Stimulated activated CD8-positive, alpha-beta memory T cell treated with anti-CD3 and anti-CD28 coated beads, Interleukin-2, amount 100 ng/mL, for 1 hour (primary cell): ENCODE results near the gene DCAF17.
"Not testable (repeated sequence)": the region's sequence is repeated elsewhere in the genome, so short reads cannot be mapped to it uniquely, and the experiment has no call there.

ENCODE experiments used
- DNase-seq, 2 donors: peaks; one replicate each; pipeline ENCODE4 v3.0.0-alpha.2; 2020; ENCODE audit warnings: low read depth in 2 of 2

Gene DCAF17

DNA sequence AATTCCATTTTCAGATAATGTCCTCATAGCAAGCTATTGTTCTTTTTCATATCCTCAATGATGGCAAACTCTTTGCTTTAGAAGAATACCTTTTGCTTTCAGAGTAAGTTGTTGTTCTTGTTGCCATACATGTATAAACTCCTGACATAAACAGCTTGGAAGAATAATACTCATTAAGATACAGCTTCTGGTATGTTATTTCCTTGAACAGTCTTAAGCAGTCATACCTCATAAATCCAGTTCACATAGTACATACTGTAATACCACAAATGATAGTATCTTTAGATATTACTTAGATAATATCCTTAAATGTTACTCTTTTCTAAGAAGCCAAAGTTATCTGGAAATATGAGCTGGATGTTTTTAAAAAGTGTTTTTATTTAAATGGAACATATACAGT, 23.4 kb upstream of the DCAF17 start:
- DNase-seq: no peak

DNA sequence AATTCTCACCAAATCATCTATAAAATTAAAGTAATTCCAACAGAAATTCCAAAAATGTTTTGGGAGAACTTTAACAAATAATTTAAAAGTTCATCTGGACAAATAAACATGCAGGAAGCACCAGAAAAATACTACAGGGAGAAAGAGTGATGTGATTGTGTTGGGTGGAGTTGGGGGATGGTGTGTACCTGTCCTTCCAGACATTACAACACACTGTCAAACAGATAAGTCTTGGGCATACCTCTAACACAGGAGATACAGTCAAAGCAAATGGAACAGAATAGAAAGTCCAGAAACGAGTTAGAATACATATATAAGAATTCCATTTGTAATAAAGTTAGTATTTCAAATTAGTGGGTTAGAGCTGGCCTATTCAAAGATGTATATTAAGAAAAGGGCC, 22.8 kb upstream of the DCAF17 start:
- DNase-seq: no peak

DNA sequence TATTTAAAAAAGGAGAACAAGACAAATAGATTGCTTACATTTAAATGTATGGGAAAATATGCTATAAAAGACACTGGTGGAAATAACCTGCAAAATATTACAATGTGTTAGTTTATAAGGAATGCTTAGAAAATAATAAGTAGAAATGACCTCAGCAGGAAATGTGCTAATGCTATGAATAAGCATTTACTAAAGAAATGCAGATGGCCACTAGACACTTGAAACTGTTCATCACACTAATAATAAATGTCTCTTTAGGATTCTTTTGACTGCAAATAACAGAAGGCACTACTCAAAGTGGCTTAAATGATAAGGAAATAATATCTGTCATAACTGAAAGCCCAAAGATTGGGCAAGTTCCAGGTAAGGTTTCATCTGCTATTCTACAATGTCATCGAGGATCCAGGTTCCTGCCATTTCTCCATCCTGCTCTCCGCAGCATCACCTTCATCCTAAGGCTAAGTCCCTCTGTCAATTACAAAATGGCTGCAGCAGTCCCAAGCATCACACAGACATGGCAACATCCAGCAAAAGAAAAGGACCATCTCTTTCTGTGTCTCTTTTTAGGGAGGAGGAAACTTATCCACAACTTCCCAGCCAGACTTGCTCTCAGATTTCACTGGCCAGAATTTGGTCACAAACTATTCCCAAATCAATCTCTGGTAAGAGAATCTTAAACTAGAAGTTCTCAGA, 22.1 kb upstream of the DCAF17 start:
- DNase-seq: no peak

DNA sequence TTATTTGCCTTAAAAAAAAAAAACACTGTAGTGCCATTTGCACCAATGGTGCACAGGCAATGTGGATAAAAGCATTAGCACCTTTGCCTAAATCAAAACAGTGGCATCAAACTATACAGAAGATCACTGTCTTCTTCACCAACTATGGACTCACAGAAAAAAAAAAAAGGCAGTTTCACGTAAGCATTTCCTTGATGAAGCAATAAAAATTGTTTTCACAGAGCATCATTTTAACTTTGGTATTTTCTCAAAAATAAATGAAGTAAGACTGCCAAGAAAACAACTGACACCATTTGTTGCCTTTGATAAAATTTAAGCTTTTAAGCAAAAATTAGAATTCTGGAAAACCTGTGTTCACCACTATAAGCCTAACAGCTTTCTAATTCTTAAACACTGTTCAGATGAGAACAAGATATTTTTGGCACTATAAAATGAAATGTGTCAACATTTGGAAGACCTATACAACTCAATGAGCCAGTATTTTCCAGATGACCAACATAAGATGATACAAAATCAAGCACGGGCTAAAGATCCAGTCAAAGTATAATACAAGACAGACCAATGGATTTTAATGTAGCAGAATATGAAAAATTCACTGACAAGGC, 21.4 kb upstream of the DCAF17 start:
- DNase-seq: no peak

DNA sequence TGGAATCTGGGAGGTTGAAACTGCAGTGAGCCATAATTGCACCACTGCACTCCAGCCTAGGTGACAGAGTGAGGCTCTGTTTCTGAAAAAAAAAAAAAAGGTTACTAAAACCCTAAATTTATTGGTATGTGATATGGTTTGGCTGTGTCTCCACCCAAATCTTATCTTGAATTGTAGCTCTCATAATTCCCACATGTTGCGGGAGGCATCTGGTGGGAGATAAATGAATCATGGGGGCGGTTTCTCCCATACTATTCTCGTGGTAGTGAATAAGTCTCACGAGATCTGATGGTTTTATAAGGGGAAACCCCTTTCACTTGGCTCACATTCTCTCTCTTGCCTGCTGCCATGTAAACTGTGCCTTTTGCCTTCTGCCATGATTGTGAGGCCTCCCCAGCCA, 19.4 kb upstream of the DCAF17 start:
- DNase-seq: not testable (repeated sequence)

DNA sequence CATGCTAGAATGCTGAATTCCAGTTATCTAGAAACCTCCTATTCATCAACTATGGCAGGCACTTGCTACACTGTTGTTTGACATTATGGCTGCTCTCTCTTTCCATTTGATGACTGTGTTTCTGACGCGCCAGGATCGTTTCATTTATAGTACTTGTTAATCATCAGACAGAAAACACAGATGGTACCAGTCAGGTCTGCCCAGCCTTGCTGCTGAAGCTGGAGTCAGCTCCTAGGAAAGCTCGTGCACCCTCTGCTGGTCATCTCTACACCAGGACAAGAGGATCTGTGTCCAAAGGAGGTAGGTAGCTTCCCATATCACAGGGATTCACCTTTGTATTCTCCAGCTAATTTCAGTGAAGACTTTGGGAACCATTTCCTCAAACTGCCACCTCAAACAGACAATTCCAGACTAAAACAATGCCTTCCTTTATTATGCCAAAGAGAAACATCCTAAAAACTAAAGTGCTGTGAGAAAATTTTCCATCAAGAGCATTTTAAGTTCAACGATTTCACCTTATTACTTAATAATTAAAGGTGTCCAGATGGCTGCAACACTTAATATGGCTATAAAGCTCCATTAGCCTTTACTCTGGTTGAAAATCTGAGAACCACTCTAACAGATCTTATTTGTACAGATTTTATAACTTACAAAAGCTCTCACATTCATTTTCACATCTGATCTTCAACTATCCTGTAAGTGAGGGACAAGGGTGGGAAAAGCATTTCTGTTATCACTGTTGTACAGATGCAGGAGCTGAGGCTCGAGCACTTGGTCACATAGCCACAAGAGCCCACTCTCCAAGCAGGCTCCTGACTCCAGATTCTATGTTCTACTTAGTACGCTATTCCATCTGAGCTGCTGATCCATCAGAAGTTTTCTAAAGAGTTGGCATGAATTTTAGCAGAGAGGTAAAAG, 17.8 kb upstream of the DCAF17 start:
- DNase-seq: peak; percentile 45 to 65

DNA sequence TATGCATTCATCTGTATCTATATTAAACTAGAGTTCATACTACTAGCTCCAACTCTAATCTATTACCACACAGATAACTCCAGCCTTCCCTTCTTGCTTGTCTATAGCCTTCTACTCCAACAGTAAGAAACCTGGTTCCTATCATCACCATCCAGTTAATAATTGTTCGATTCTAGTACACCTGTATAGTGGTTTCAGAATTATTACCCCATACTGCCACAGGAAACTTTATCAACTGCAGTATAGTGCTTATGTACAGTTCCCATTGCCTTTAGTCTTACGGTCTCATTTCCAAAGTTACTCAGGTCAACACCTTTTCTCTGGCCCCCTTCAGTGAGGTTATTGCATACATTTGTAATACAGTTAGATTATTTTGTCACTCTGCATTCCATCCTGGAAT, 14.7 kb upstream of the DCAF17 start:
- no peak for DNase-seq

DNA sequence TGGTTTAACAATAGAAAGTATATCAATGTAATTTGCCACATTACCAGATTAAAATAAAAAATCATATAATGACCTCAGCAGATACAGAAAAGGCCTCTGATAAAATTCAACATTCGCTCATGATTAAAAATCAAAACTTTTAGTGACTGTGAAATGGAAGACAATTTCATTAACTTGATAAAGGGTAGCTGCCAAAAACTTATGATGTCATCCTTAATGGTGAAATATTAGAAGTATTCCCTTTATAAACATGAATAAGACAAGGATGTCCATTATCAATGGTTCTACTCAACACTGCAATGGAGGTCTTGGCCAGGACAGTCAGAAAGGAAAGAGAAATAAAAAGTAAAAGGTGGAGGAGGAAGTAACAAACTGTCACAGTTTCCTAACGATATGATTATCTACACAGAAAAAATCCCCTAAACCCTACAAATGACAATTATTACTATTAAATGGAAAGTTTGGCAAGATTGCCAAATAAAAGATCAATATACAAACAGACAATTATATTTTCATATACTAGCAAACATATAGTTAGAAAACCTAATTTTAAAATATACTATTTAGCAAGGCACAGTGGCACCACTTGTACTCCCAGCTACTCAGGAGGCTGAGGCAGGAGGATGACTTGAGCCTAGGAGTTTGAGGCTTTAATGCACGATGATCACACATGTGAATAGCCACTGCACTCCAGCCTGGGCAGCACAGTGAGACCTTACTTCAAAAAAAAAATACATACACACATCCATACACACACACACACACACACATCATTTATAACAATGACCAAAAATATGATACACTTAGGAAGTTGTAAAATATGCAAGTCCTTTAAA, 13.1 kb upstream of the DCAF17 start:
- no peak for DNase-seq

DNA sequence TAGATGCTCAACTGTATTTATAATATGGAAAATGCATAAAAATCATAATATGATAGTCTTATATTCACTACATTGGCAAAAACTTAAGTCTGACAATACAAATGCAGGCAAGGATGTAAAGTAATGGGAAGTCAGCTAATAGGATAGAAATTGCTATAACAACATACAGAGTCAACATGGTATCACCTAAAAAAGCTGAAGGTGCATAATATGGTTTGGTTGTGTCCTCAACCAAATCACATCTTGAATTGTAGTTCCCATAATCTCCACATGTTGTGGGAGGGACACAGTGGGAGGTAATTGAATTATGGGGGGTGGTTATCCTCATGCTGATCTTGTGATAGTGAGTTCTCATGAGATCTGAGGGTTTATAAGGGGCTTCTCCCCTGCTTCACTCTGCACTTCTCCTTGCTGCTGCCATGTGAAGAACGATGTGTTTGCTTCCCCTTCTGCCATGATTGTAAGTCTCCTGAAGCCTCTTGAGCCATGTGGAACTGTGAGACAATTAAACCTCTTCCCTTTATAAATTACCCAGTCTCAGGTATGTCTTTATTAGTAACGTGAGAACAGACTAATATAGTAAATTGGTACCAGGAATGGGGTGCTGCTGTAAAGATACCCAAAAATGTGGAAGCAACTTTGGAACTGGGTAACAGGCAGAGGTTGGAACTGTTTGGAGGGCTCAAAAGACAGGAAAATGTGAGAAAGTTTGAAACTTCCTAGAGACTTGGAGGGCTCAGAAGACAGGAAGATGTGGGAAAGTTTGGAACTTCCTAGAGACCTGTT, 11.1 kb upstream of the DCAF17 start:
- DNase-seq: not testable (repeated sequence)

DNA sequence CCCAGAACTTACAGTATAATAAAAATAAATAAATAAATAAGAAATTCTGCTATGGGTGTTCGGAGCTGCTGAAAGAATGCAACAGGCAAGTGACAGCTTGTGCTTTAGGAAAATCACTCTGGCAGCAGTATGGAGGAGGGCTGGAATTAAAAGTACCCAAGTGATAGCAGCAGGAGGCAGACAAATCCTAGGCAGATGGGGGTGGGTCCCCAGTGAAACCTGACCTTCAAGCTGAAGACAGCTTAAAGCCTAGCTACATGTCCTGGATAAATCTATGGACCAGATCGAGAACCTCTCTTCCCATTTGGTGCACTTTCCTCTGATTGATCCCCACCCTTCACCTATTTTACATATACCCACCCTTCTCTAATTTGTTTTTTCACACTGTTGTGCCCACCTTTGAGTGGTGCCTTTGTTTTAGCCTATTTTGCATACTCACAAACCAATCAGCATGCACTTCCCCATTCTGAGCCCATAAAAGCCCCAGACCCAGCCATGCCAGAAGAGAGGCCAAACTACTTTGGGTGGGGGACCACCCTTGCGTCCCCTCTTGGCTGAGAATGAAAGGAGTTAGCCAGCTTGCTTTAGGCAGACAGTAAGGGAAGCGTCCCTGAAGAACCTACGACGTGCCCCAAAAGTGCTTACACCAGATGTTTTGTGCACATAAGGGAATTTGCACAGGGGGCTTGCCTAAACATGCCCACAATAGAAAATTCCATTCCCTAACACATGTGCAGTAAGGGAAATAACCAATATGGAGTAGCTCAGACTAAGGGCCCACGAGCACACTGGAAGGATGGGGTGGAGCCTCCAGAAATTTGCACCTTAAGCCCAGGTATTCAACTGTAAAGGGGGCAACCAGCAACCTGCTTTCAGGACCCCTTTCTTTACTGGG, 3.3 kb upstream of the DCAF17 start:
- no peak for DNase-seq

DNA sequence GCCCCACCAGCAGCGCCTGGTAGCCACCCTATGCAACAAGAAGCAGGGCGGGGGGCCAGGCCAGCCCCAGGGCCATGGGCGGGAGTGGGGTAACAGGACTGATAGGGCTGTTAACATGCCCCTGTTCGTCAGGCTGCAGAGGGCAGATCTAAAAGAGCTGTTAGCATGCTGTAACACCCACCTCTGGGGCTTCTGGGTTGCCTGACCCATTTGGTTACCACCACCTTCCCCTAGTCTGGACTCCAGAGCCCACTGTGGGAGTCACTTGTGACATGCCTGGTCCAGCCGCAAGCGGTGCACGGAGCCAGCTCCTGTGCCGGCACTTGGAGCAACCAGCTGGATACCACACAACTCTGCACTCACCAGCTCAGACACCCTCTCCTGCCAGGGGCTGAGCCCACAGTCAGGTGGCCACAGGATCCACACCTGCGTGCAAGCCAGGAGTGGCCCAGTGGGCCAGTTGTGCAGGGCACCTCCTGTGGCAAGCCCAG, 2.3 kb upstream of the DCAF17 start:
- DNase-seq: no peak

DNA sequence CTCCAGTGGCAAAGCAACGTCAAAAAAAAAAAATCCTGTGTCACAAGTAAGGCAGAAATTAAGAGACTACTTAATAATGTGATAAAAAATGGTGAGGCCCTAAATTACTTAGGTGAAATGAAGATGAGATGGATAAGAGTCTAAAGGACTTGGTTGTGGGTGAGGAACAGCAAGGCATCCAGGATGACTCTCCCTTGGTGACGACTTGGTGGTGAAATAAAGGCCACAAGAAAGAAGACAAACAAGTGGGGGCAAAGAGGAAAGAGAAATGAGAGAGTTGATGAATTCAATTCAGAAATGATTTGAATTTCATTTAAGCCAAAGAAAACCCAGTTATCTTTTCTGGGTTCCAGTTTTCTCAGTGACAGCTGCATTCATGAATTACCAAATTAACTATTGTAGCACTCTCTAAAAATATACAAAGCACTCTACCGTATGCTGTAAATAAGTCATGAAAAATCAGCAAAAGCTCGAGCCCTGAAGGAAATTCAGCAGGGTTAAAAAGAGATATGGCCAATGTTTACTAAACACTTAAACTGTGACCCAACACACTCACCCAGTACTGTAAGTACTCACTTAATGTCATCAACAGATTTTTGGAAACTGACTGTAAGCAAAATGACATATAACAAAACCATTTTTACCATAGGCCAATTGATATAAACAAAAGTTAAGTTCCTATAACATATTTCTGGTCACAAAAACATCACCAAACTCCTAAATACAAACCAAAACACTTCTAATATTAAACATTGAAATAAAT, 1.6 kb upstream of the DCAF17 start:
- DNase-seq: no peak

DNA sequence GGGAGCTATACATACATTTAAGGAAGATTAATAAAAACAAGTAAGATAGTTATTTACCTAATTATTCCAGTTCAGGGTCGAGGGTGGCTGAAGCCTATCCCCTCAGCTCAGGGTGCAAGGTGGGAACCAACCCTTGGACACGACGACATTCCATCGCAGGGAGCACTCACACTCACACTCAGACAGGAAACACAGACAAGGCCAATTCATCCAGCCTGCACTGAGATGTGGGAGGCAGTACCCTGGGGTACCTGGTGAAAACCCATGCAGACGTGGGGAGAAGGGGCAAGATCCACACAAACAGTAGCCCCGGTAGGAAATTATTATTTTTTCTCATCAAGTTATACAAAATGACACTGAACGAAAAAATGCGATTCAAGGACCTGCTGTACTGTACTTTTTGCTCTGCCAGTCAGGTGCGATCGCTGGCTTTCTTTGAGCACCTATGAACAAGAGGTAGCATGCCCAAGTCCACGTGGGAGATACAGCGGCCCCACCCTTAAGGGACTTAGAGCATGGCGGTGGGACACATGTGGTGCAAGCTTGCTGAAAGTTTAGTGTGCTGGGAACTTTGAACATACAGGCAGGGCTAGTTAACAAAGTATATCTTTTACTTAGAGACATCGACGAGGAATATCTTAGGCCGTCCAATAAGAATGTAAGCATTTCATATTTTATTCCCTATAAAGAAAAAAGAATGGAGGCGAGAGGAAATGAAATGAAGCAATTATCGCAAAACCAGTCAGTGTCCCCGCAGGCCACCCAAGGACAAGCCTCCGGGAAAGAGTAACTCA, 860 bp upstream of the DCAF17 start:
- no peak for DNase-seq

DNA sequence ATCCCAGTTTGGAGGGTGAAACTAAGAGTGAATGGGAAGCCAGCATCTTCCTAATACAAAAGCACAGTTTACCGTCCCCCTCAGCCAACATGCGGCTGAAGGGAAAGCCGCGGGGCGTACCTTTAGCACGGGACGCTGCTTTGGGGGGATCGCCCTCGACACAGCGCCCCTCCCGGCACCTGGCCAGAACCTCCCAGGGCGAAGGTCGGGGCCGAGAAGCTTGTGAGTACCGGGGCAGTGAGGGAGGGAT, 338 bp upstream of the DCAF17 start, which contains the start of gene METTL8:
METTL8 (minus strand) TSS at position 228 of the 250 bp plus-strand sequence. CDS start 41,805 bp downstream, outside the sequence.
- no peak for DNase-seq

DNA sequence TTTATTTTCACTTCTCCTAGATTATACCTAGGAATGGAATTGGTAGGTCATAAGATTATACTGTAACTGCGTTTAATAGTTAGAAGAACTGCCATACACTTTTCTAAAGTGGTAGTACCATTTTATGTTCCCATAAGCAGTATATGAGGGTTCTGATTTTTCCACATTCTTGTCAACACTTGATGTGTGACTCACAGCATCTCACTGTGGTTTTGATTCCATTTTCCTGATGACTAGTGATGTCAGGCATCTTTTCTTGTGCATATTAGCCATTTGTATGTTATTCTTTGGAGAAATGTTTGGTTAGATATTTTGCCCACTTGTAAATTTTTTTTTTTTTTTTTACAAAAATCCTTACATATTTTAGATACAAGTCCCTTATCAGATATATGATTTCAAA, 2.3 kb downstream of the DCAF17 start:
- no peak for DNase-seq

DNA sequence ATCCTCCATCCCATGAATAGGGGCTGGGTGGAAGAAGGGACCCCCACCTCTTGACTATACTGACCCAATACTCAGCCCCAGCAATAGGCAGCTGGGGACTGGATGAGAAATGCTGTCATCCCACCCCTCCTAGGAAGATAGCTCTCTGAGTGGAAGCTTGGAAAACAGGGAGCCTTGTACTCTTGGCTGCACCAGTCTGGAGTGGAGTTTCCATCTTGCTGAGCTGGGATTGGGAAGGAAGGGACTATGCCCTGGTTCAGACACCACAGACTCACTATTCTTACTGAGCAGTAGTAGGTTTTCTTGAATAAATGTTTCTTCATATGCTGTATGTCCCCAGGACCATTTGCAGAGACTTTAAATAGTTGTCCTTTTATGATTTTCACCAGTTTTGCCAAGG, 7.4 kb downstream of the DCAF17 start:
- no peak for DNase-seq

DNA sequence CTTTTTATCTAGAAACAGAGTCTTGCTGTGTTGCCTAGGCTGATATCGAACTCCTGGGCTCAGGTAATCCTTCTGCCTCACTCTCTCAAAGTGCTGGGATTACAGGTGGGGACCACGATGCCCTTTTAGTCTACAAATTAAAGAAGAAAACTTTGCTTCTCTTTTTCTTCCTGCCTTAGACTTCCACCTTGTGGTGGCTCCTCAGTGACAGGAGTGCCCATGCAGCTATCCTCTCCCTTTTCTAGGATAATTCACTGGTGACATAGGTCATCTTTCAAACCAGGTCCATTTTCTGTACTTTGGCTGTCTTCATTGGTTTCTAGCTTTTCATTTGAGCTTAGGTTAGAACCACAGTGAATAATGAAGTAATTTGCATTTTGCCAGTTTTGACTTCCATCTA, 13.6 kb downstream of the DCAF17 start:
- no peak for DNase-seq

DNA sequence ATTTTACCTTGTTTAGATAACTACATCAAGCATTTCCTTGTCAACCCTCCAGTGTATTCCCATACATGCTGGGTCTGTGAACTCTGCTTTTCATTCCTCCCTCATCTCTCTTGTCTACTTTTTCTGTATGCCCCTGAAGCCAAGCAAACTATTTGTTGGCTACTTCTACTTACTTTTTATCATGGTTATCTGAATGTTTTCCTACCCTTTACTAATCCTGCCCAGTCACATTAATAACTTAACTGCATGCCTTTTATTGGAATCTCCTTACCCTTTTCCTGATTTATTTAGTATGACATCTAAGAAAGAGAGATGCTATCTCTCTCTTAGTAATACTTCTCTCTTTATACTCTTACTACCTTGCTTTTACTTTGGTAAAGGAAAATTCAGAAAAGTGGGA, 17.0 kb downstream of the DCAF17 start:
- DNase-seq: no peak
